CD4-positive, alpha-beta T cell treated with Interleukin-15 for 1 hour (primary cell): ENCODE results near the gene SERPINI1.
A peak's percentile ranks its signal among the peaks of the same experiment; 100 is the strongest.

Source experiments
- DNase-seq: peaks from one replicate; pipeline ENCODE4 v3.0.0-alpha.2; 2020

Gene SERPINI1

DNA sequence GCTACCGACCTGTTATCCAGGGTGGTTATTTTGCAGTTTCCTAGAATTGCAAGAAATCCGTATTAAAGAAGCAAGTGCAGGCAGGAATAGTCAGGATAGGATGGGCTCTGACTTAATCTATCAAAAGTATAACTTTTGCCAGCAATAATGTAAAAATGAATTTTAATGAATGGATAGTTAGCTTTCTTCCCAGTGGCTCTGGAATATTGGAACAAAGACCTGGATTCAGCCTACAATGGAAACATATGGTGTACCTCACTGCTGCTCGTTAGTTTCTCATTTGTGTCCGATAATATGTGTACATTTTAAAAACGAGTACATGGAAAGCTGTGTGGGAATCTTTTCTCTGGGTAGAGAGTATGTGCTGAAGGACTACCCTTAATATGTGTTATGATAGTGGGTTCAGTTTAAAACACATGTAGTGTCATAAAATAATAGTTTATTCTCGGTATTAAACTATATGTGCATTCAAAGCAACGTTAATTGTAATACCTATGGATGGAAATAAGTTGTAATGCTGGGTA, 805 bp downstream of the SERPINI1 start:
- DNase-seq, result no peak

GRCh38 chr3:167736997-167737396, 1.5 kb downstream of the SERPINI1 start:
- no peak for DNase-seq

- no peak for DNase-seq
Observed at GRCh38 chr3:167738037-167738436, 2.5 kb downstream of the SERPINI1 start.

- no peak for DNase-seq
Observed at GRCh38 chr3:167739190-167739810, 3.8 kb downstream of the SERPINI1 start.

GRCh38 chr3:167740961-167741587, 5.6 kb downstream of the SERPINI1 start:
- peak; percentile 23 for DNase-seq

GRCh38 chr3:167742338-167742737, 6.8 kb downstream of the SERPINI1 start:
- DNase-seq, result no peak

DNA sequence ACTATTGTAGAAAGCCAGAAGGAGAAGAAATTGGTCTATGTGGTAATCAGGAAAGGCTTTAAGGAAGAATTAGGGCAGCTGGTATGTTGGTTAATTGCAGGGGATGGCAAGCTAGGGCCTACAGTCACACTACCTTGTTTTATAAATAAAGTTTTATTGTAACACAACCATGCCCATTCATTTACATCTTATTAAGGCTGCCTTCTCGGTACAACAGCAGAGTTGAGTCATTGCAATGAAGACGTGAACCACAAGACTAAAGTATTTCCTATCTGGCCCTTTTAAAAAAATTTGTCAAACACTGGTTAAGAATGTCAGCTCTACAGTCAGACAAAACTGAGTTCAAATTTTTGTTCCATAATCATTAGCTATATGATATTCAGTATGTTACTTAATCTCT, 8.3 kb downstream of the SERPINI1 start:
- DNase-seq, result no peak

- no peak for DNase-seq
Observed at GRCh38 chr3:167749209-167749608, 13.7 kb downstream of the SERPINI1 start.

- no peak for DNase-seq
Observed at GRCh38 chr3:167749728-167750127, 14.2 kb downstream of the SERPINI1 start.

DNA sequence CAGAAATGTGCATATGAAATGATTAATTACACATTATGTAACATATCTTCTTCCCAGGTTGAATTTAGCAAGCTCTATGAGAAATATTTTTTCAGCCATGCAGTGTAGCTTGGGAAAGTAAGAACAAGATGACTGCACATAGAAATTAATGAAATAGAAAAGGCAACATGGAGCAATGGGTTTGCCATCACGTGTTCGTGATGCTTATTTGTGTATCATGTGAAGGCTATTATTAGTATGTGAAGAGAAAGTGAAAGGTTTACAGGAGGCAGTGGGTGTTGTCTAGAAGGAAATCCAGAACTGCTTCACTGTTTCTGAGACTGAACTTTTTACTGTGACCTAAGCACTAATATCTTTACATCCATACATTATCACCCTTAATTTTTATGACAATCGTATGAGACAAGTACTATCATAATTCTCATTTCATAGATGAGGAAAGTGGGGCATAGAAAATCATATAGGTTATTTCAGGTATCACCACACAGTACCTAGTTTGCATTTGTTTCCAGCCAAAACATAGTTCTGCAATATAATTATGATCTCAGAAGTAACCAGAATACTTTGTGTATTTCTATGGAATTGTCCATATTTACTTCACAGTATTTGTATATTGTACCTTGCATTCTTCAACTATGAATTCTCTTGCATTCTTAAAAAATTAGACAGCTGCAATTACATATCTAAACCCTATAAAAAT, 14.9 kb downstream of the SERPINI1 start:
- peak; percentile 27 for DNase-seq

GRCh38 chr3:167754049-167754448, 18.5 kb downstream of the SERPINI1 start:
- no peak for DNase-seq

GRCh38 chr3:167761302-167761701, 25.8 kb downstream of the SERPINI1 start:
- DNase-seq, result no peak

DNA sequence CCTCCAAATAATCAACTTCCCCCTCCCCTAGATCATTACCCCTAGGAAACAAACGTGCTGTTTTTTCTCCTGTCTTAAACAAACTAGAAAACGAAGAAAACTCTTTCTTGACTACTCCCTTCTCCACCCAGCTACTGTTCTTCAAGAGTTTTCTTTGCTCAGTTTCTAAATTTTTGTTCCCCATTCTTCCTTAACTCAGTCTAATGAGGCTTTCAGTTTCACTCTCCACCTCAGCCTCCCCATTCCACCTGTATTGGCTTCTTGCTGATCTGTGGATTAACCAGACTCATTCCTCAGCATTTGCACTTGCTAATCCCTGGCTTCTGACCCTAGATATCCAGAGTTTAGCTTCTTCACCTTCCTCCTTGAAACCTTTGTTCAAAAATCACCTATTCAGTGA, 26.8 kb downstream of the SERPINI1 start:
- DNase-seq, result no peak

- no peak for DNase-seq
Observed at GRCh38 chr3:167772992-167773391, 37.5 kb downstream of the SERPINI1 start.

DNA sequence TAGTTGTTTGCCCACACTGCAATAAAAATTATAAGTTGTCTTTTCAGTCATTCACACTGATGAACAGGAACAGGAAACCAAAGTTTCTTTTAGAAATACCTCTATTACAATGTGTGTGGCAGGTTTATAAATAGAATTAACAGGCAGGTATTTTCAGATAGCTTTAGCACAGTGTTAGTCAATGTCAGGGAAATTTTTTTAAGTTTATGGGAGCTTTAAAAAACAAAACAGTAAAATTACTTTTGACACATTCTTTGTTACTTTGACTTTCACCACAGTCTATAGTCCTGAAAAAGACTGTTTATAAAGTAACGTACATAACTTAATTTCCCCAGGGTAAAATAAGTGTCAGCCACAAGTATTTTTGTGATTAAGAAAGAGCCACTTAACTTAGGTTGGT, 38.1 kb downstream of the SERPINI1 start:
- DNase-seq, result no peak

DNA sequence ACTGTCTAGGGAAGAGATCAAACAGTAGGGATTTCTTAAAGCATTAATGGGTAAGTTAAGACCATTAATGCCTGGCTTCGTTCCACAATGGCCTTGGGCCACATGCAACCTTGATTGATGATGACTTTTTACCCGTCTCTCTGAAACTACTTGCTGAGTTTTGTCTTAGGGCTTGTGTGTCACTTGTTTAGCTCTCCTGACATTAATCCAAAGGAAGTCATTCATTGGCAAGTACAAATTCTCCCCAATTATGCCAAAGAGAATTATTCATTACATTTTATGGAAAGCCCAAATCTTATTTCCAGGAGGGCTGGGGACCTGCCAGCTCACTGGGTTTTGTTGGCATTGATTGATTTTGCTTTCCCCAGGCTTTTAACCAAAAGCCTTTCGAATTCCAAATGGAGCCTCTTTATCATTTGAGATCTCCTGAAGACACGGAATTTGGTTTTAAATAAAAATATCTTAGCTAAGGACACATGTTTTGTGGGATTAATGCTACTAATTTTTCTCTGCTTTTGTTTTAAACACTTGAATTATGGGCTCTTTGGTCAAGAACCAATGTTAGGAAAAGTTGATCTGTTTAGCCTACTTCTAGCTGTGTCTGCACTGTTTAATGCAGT, 40.7 kb downstream of the SERPINI1 start:
- DNase-seq, result no peak

DNA sequence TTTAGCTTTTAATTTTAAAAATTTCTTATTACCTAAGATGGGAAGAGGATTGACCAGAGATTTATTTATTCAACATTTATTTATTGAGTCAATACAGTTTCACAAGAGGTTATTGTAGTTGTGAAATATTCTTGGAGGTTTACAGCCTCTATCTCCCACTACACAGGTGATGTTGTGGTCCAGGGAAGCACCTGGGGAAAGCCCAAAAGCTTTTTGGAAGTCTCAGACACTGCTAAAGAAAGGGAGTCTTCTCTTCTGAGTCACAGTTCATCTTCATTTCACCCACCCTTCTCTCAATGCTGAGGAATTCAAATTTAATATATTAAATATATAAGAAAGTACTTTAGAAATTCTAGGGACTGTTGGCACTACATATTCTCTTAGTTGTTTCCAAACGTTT, 41.8 kb downstream of the SERPINI1 start:
- no peak for DNase-seq

- DNase-seq, result no peak
Observed at GRCh38 chr3:167780214-167780883, 44.8 kb downstream of the SERPINI1 start.

GRCh38 chr3:167783781-167784180, 48.3 kb downstream of the SERPINI1 start:
- no peak for DNase-seq

DNA sequence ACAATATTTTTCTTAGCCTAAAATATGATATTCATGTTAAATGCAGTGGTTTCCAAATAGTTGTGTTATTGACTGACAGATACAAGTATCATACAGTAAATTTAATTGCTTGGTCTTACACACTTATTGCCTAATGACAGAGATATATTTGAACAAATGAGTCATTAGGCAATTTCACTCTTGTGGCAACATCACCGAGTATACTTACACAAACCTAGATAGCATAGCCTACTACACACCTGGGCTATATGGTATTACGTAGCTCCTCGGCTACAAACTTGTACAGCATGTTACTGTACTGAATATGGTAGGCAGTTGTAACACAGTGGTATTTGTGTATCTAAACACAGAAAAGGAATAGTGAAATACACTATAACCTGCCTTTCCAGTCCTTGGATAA, 50.3 kb downstream of the SERPINI1 start:
- no peak for DNase-seq

DNA sequence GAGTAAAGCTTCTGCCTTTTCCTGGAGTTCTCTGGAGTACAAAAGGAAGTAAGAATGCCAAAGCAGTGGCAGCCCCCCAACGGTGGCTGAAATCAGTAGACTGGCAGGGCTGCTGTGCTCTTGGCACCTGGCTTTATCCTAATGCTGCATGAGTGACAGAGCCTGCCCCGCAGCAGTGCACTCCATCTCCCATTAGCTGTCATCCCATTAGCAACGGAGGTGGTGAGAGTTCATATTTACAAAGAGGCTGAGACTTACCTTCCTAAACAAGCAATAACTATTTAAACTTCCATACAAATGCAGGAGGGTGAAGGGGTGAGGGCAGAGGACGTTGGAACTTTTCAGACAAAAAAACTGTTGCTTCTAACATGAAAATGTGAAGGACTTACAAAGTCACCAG, 51.9 kb downstream of the SERPINI1 start:
- DNase-seq, result no peak

- DNase-seq, result no peak
Observed at GRCh38 chr3:167798443-167798842, 62.9 kb downstream of the SERPINI1 start.

DNA sequence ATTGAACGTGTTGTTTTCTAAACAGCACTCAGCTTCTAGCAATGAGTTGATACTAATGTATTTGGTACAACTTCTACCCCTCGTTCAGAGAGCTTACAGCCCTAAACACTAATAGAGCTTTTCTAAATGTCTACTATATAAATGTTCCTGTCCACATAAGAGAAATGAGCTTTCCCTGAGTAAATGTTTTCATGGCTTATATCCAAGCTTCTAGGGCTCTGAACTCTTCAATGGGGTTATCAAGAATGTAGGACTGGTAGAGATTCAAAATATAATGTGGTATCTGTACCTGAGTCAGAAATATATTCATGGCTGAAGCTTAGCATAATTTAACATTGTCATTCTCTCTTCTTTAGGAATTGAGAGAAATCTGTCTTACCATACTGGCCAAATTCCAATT, 73.4 kb downstream of the SERPINI1 start:
- DNase-seq, result no peak
